Hematopoietic multipotent progenitor cell (in vitro differentiated cells): ENCODE results near the gene PAPSS2. TPM values are rescaled to one million over a fixed set of nuclear protein-coding genes. Genes with fewer than 3 reads are reported as not detected.
A peak's percentile ranks its signal among the peaks of the same experiment; 100 is the strongest.
"Not testable (repeated sequence)": the region's sequence is repeated elsewhere in the genome, so short reads cannot be mapped to it uniquely, and the experiment has no call there.

Experiments used
- DNase-seq, 3 donors: peaks; one replicate each; pipeline ENCODE4 v3.0.0-alpha.2; 2011 to 2015; ENCODE audit warnings: low read depth in 2 of 3, low spot score in 2 of 3
- total RNA-seq: library from RNA; depleted of rRNA; stranded (reverse); fragments of >200 nt; gene quantifications from one replicate; pipeline ENCODE4 v1.2.3, GENCODE V29; 2012

The PAPSS2 gene
- total RNA-seq, result 0.54 TPM

DNA sequence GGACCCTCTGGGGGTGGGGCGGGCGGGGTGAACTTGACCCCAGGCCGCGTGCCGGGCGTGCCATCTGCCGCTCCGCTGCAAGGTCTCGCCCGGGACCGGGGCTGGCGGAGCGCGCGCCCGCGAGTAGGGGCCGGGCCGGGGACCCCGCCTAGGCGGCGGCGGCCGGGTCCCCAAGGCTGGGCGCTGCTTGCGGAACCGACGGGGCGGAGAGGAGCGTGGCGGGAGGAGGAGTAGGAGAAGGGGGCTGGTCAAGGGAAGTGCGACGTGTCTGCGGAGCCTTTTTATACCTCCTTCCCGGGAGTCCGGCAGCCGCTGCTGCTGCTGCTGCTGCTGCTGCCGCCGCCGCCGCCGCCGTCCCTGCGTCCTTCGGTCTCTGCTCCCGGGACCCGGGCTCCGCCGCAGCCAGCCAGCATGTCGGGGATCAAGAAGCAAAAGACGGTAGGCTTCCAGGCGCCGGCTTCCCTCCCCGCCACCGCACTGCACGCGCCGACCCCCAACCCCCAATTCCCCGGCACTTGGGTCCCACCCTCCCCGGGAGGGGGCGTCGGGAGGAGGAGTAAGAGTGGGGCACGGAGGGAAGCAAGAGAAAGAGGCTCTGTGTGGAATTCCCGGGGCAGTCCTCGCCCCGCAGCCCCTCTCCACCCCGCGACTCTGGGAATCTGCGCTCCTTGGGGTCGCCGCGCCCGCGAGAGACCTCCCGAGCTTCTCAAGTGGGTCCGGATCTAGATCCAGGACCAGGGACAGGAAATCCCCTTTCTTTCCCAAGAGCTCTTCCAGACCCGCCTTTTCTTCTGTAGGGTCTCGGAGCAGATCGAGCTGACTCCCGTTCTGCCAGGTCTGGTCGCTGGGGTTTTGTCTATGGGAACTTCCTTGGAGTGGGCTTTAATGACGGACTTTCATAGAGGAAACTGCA, at the start of gene PAPSS2:
Gene PAPSS2, plus strand, starts transcription at position 308 of the 913 bp plus-strand sequence. Its CDS starts 104 bp downstream, at position 412.
- DNase-seq, result peak in 1 of 3 donors; percentile 23

DNA sequence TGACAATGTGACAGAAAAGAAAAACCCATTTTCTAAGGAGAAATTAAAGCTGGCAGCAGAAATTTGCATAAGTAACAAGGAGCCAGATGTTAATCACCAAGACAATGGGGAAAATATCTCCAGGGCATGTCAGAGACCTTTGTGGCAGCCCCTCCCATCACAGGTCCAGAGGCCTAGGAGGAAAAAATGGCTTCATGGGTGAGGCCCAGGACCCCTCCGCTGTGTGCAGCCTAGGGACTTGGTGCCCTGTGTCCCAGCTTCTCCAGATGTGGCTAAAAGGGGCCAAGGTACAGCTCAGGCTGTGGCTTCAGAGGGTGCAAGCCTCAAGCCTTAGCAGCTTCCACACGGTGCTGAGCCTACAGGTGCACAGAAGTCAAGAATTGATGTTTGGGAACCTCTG, 48.3 kb upstream of the PAPSS2 start:
- not testable (repeated sequence) for DNase-seq

DNA sequence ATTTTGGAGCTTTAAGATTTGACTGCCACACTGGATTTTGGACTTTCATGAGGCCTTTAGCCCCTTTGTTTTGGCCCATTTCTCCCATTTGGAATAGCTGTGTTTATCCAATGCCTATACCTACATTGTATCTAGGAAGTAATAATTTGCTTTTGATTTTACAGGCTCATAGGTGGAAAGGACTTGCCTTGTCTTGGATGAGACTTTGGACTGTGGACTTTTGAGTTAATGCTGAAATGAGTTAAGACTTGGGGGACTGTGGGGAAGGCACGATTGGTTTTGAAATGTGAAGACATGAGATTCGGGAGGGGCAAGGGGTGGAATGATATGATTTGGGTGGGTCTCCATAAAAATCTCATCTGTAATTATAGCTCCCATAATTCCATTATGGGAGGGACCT, 47.6 kb upstream of the PAPSS2 start:
- no peak for DNase-seq

DNA sequence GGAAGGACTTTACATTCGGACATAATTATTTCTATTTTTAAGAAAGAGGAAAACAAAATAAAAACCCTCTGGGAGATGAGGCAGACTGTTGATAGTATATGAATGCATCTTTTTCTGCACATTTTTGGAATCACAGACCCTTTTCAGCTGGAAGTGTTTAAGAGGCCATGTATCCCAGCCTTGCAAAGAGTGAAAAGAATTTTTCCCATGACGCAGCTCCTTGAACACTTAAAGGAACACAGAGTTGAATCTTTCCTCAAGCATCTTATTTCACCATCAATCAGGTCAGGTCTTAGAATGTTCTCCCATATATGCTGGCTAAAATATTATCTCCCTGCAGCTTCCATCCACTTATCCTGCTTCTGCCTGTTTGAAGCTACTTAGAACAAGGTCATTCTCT, 45.9 kb upstream of the PAPSS2 start:
- no peak for DNase-seq

DNA sequence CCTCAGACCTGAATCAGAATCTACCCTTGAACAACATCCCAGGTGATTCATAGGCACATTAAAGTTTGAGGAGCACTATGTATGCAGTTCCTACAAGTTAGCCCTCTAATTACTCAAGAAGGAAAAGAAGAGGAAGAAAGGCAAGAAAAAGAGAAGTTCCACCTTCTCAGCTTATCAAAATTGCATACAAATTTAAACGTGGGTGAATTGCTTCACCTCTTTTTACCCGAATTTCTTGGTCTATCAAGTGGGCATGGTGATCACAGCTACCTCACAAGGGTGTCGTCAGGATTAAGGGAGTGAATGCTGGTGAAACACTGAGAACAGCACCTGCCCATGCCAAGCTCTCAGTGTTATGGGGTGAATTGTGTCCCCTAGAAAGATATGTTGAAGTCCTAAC, 43.8 kb upstream of the PAPSS2 start:
- no peak for DNase-seq

DNA sequence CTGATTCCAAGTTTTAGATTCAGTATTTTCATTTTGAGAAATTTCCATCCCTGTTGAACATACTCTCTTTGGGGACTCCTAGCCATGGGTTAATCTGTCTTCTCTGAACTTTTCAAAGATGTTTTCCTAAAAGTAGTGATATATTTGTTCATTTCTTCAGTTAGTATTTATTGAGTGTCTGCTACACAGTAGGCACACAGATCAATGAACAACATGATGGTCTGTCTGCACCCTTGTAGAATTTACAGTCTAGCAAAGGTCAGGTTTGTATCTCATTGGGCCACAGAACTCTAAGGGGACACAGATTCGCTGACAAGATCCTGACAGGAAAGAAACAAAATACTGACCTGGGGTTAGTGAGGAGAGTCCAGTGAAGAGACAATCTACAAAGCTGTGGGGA, 42.2 kb upstream of the PAPSS2 start:
- no peak for DNase-seq

DNA sequence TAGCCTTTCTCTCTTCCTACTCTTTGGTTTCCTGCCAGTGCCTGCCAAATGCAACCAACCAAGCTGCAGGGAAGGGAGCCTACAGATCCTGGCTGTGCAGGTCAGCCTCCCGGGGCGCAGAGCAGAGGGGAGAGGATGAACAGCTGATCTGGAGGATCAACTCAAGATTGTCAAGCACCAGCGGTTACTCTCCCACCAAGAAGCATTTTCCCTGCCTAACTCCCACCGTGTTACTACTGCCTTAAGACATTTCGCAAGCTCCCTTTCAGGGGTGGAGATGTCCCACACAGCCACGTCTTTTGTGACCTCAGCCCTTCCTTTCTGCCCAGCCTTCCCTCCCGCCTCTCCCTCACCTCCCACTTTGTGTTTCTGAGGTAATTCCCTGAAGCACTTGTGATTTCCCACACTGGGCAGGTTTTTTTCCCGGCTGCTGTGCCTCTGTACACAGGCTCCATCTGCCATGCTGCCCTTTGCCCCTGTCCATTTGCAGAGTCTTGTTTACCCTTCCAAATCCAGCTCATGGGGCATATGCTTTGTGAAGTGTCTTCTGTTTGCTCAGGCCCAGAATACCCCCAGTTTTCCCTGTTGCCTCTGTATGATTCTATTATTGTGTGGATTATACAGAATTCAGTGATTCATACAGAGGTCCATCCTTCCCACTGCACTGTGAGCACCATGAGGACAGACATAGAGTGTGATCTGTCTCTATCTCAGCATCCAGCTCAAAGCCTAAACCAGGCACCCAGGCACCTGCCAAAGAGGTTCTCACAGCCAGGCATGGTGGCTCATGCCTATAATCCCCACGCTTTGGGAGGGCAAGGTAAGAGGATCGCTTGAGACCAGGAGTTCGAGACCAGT, 40.9 kb upstream of the PAPSS2 start:
- DNase-seq, result no peak

DNA sequence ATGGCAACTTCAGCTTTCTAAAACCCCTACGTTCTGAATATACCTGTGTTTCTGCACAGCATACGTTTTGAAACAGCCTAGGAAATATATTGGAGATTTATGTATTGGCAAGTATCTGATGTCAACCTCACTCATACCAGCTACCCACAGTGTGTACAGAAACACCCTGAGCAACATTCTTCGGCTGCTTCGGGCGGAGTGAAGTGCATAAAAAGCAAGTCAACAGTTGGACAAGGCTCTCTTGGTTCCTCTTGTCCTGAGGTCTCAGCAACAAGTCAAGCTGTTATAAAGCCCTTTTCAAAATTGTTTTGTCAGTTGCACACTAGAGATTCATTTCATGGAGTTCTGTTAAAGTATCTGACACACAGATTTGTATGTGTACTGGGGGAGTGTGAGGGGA, 40.0 kb upstream of the PAPSS2 start:
- DNase-seq, result no peak

DNA sequence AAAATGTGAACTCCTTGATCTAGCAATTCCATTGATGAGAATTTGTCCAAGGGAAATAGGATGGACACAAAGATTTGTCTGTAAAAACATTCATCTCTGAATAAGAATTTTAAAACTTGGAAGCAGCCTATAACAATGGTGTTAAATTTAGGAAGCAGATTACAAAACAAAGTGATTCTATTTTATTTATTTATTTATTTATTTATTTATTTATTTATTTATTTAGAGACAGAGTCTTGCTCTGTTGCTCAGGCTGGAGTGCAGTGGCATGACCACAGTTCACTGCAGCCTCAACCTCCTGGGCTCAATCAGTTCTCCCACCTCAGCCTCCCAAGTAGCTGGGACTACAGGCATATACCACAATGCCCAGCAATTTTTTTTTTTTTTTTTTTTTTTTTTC, 38.2 kb upstream of the PAPSS2 start:
- not testable (repeated sequence) for DNase-seq

DNA sequence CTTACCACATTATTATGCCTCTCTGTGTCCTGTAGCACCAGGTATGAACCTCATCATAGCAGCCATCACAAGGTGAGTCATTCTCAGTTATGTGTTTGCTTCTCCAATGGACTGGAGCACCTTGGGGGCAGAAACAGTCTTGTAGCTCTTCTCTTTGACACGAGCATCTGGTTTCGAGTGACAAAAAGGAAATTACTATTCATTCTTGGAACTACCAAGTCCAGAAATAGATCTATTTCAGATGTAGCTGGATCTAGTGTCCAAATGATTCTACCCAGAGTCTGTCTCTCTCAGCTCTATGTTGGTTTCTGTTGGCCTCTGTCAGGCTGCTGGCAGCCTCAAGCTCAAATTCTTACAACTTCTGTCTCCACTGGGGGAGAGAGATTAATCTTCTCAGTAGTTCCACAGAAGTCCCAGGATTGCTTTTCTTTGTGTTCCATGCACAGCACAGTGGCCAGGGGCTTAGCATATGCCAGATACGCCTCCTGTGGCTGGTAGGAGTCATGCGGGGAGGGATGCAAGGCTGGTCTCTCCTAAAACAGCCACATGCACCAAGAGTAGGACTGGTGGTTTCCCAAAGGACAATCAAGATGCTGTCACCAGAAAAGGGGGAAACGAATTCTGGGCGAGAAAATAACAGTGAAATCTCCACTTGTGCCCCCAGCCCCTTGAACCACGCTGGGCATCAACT, 37.2 kb upstream of the PAPSS2 start:
- no peak for DNase-seq

DNA sequence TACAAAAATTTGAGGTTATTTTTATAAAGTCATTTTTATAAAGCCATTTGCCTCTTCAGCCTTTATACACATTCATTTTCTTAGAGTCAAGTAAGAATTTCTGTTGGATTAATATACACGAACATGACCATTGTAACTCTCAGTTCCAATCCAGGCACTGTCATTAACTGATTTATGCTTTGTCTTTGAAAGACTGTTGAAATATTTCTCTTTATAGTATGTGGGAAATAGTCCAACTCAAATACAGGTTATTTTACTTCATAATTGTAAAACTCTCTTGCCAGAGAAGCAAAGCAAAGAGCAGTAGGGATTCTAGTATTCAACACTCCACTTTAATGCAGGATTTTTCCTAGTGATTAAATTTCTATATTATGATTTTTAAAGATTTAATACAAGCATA, 36.5 kb upstream of the PAPSS2 start:
- no peak for DNase-seq

DNA sequence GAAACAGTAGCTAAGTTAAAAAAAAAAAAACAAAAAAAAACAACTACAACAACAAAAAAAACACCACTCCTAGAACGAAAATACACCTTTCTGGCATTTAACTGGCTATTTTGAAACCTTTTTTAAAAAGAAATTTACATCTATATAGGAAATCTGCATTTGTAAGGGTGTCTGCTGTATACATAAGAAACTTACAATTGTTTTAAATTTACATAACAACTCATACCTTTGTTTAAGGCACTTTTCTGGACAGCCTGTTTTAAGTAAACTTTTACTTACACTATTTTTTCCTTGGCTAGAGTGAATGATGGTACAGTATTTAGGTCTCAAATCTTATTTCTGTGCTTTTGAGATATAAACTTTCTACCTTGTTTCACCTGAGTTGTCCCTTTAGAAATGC, 34.0 kb upstream of the PAPSS2 start:
- DNase-seq, result no peak

DNA sequence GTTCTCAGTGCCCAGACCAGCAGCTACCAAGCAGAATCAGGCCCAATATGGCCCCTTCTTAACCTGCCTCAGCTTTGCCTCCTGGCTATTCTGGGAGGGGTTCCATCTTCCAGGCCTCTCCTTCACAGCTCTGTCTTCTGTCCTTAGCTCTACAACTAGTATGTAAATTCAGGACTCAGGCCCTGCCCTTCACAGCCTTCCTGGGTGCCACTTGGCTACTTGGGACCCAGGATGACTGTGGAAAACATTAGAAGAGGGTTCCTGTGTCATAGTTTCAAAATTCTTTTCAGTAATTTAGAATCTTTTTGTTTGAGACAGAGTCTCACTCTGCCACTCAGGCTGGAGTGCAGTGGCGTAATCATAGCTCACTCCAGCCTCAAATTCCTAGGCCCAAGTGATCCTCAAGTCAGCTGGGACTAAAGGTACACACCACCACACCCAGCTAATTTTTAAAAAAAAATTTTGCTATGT, 33.2 kb upstream of the PAPSS2 start:
- no peak for DNase-seq

DNA sequence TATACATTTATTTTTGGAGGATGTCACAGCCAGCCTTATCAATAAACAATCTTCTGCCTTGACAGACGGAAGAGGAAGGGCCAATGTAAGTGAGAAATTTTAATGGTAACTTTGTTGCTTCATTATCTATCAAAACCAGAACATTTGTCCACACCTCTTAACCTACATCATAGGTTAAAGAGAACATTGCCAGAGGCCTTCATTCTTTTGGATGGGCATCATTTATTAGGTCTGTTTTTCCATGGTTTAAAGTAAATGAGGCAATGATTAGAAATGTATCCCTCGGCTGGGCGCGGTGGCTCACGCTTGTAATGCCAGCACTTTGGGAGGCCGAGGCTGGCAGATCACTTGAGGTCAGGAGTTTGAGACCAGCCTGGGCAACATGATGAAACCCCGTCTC, 29.5 kb upstream of the PAPSS2 start:
- no peak for DNase-seq

DNA sequence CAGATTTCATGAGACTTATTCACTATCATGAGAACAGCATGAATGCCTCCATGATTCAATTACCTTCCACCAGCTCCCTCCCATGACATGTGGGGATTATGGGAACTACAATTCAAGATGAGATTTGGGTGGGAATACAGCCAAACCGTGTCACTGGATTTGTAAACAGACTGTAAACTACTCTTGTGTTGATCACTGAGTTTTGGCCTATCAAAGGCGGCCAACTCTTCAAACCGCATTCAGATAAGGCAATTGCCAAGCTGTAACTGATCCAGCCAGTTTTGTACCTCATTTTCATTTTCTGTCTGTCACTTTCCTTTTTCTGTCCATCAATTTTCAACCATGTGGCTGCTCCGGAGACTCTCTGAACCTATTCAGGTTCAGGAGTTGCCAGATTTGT, 27.2 kb upstream of the PAPSS2 start:
- no peak for DNase-seq

DNA sequence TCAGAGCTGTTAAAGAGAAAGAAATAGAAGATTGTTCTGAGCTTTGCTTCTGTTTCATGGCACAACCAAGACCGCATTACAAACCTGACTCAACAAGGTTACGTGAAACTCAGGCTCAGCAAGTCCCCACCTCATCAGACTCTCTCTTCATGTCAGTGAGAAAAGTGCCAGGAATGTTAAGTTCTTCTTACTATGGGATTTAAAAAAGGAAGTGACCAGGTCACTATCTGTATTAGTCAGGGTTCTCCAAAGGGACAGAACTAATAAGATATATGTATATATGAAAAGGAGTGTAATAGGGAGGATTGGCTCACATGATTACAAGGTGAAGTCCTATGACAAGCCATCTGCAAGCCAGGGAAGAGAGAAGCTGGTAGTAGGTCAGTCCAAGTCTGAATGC, 25.4 kb upstream of the PAPSS2 start:
- DNase-seq, result no peak

DNA sequence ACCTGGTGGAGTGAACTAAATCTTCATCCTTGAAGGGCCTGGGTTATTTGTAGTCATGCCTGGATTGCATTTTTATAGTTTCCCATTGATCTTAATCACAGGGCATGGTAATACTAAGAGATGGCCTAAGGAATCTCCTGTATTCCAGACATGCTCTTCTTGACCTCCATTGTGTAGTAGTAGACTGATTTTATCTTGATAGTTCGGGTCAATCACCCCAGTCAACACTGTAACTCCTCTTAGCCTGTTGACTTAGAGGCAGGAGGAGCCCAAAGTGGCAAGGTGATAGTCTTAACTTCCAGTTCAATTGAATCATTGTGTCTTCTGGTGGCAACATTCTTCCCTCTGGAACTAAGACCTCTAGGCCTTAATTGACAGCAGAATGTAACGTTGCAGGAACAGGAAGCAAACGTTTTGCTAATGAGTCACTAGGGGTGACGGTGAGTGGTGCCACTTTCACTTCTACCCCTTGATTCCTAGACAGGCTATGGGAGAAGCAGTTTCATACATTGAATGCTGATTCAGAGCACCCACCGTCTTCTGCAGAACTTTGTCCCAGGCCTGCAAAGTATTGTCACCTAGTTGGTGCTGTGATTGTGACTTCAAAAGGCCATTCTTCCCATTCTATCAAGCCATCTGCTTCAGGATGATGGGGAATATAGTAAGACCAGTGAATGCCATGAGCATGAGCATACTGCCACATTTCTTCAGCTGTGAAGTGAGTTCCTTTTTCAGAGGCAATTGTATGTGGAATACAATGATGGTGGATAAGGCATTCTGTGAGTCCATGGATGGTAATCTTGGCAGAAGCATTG, 24.0 kb upstream of the PAPSS2 start:
- DNase-seq, result no peak

DNA sequence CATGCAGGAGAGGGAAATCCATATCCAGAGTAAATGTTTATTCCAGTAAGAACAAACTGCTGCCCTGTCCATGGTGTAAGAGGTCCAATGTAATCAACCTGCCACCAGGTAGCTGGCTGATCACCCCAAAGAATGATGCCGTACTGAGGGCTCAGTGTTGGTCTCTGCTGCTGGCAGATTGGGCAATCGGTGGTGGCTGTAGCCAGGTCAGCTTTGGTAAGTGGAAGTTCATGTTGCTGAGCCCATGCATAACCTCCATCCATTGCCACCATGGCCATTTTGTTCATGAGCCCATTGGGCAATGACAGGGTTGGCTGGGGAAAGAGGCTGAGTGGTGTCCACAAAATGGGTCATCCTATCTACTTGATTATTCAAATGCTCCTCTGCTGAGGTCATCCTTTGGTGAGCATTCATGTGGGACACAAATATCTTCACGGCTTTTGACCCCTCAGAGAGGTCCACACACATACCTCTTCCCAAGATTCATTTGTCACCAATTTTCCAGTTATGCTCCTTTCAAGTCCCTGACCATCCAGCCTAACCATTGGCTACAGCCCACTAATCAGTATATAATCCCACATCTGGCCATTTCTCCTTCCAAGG, 23.3 kb upstream of the PAPSS2 start:
- no peak for DNase-seq

DNA sequence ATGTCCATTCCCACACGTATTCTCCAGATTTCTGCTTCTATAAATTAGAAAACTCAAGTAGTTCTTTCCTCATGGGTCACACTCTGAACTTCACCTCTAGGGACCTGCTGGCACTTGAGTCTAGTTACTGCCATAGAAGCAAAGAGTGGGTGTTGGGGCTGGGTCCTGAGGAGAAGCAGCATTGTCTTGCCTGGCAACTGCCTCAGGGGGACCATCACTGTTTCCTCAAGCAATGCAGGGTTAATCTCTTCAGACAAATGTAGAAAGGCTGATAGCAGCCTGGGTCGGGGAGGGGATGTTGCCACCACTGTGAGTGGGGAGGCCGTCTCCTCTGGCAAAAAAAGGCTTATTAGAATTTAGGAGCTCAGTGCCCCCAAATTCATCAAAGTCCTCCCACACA, 20.2 kb upstream of the PAPSS2 start:
- DNase-seq, result no peak

DNA sequence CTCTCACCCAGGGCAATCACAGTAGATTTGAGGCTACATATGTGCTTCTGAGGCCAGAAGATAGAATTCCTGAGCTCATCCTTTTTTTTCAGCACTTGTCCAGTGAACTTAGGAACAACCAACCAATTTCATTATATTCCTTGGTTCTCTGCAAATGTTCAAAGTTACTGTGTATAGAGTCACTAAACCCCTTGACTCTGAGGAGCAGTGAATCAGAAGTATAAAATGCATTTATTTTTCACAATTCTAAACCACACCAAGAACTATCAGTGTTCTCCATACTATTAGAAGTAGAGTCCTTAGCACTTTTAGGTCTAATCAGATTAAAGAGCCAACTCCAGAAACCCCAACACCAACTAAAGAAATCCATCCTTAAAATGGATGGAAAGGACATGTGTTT, 19.6 kb upstream of the PAPSS2 start:
- DNase-seq, result no peak
